Muscle layer of duodenum (tissue), 2 donors: ENCODE results near the gene C7orf33.

ENCODE experiments used
- H3K27ac ChIP-seq: one replicate; pipeline ENCODE4 v1.7.0; 2013; ENCODE audit warnings: mild to moderate bottlenecking, low read length
- H3K27me3 ChIP-seq: one replicate; pipeline ENCODE4 v1.7.0; 2013; ENCODE audit warnings: low read depth, mild to moderate bottlenecking, control low read depth, low read length
- H3K36me3 ChIP-seq, 2 donors: one replicate each; pipeline ENCODE4 v1.7.0; 2013; ENCODE audit warnings: low read length in 2 of 2, control low read depth in 1 of 2, mild to moderate bottlenecking in 1 of 2; ENCODE audit not compliant: insufficient read depth in 2 of 2, control insufficient read depth in 1 of 2
- H3K4me1 ChIP-seq, 2 donors: one replicate each; pipeline ENCODE4 v1.7.0; 2013; ENCODE audit warnings: low read length in 2 of 2, mild to moderate bottlenecking in 2 of 2, control low read depth in 1 of 2, moderate library complexity in 1 of 2; ENCODE audit not compliant: insufficient read depth in 2 of 2, control insufficient read depth in 1 of 2
- H3K4me3 ChIP-seq, 2 donors: one replicate each; pipeline ENCODE4 v1.7.0; 2013; ENCODE audit warnings: low read length in 2 of 2, low read depth in 1 of 2, mild to moderate bottlenecking in 1 of 2
- H3K9me3 ChIP-seq, 2 donors: one replicate each; pipeline ENCODE4 v1.7.0; 2013; ENCODE audit warnings: low read length in 2 of 2, control low read depth in 1 of 2, mild to moderate bottlenecking in 1 of 2; ENCODE audit not compliant: control insufficient read depth in 1 of 2
- donor health status: healthy.

Gene C7orf33

DNA sequence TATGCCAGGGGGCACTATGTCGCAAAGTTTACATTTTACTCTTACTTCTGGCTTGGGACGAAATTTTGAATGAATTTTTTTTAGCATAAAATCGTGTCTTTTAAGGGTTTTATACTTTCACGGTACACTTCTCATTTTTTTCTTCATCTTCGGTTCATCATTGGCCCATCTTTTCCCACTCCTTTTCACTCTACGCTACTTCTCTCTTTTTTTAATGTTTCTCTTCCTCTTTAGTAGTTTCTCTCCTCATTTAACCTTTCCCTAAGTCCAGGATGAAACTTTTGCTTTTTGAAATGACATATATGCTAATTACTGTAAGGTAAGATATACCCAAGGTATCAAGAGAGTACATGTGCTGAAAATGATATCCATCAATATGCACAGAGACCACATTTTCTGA is 39.5 kb downstream of the C7orf33 start:
- Histone ChIP-seq H3K36me3 (no peaks in the 10 kb centered on the region), H3K9me3 (no peaks in the 10 kb centered on the region), H3K27ac (no peak overlapping the region), H3K4me1 (no peaks in the 10 kb centered on the region), H3K27me3 (no peaks in the 10 kb centered on the region), H3K4me3 (no peak overlapping the region)

DNA sequence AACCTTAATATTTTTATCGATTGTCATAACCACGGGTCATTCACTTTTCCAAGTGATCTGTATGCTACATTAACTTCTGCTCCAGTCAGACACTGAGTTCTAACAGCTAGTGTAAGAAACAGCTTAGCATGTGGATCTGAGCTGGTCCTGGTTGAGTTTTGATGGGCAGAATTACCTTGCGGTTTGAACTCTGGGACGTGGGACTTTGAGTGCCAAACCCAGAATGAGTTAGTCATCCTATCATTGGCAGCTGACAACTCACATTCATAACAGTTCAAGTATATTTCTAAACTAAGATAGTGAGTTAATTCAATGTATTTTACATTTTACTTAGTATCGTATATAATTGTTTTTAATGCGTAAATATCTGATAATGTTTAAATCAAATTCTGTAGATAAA is 43.2 kb downstream of the C7orf33 start:
- no peaks in the 10 kb centered on the region for H3K27me3 ChIP-seq
- H3K4me3 ChIP-seq: no peak overlapping the region
- H3K27ac ChIP-seq: no peak overlapping the region
- no peaks in the 10 kb centered on the region for H3K36me3 ChIP-seq
- H3K4me1 ChIP-seq: no peaks in the 10 kb centered on the region
- no peaks in the 10 kb centered on the region for H3K9me3 ChIP-seq

DNA sequence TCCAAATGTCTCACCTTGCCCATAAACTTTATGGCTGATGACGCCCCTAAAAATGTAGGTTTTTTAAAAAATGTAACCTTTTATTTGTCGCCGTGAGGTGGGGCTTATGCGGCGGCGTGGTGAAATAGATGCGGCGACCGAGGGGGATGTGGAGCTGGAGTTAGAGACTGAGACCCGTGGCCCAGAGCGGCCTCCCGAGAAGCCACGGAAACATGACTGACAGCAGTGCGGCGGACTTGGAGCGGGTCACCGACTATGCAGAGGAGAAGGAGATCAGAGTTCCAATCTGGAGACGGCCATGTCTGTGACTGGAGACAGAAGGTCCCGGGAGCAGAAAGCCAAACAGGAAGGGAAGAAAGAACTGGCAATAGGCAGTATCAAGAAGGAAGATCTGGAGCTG is 46.5 kb downstream of the C7orf33 start:
- H3K36me3 ChIP-seq: no peaks in the 10 kb centered on the region
- no peaks in the 10 kb centered on the region for H3K9me3 ChIP-seq
- H3K4me1 ChIP-seq: no peaks in the 10 kb centered on the region
- no peak overlapping the region for H3K27ac ChIP-seq
- H3K4me3 ChIP-seq: no peak overlapping the region
- no peaks in the 10 kb centered on the region for H3K27me3 ChIP-seq

DNA sequence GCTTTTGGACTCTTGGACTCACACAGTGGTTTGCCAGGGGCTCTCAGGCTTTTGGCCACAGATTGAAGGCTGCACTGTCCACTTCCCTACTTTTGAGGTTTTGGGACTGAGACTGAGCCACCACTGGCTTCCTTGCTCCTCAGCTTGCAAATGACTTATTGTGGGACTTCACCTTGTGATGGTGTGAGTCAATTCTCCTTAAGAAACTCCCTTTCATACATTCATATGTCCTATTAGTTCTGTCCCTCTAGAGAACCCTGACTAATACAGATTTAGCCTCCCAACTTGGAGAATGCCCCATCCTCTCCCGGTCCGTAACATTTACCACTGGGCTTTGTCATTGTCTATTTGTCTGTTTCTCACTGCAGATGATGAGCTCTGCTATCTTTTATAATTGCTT is 55.3 kb downstream of the C7orf33 start:
- H3K9me3 ChIP-seq: no peaks in the 10 kb centered on the region
- H3K36me3 ChIP-seq: no peaks in the 10 kb centered on the region
- H3K4me3 ChIP-seq: no peak overlapping the region
- no peaks in the 10 kb centered on the region for H3K4me1 ChIP-seq
- H3K27ac ChIP-seq: no peak overlapping the region
- no peaks in the 10 kb centered on the region for H3K27me3 ChIP-seq

DNA sequence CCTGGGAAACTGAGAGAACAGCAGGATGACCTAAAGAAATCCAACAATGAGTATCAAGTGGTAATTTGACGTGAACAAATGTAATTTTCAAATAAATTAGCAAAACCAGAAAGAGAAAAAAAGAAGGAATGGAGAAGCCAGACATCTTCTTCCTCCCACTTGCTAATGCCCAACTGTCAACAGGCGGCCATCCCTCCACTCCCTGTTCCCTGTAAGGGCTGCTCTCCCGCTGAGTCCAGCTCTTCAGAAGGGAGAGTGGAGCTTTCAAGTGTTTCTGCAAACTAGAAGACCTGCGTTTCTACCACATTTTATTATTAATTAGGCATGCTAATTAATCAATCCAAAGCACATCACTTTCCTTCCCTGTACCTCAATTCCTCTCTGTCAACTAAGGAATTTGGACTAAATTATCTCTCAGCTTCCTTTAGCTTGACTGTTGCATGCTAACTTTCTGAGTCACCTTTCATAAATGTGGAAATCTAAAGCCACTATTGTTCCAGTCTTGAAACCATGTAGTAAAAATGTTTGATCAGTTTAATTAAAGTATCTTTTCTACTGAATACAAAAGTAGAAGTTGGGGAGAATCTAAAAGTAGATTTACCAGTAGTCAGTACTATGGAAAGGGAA is 59.8 kb downstream of the C7orf33 start:
- Histone ChIP-seq H3K27ac (no peak overlapping the region), H3K36me3 (no peaks in the 10 kb centered on the region), H3K9me3 (no peaks in the 10 kb centered on the region), H3K4me1 (no peaks in the 10 kb centered on the region), H3K4me3 (no peak overlapping the region), H3K27me3 (no peaks in the 10 kb centered on the region)

DNA sequence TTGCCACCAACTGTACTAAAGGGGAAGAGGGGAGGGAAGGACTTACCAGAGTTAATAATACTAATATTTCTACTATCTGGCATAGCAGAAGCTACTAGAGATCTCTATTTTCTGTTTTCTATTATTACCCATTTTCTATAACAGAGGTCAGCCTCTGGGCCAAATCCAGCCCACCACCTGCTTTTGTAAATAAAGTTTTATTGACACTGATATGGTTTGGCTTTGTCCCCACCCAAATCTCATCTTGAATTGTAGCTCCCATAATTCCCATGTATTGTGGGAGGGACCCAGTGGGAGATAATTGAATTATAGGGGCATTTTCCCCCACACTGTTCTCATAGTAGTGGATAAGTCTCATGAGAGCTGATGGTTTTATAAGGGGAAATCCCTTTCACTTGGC is 62.2 kb downstream of the C7orf33 start:
- Histone ChIP-seq H3K9me3 (no peaks in the 10 kb centered on the region), H3K4me3 (no peak overlapping the region), H3K4me1 (no peaks in the 10 kb centered on the region), H3K27ac (no peak overlapping the region), H3K36me3 (no peaks in the 10 kb centered on the region), H3K27me3 (no peaks in the 10 kb centered on the region)

DNA sequence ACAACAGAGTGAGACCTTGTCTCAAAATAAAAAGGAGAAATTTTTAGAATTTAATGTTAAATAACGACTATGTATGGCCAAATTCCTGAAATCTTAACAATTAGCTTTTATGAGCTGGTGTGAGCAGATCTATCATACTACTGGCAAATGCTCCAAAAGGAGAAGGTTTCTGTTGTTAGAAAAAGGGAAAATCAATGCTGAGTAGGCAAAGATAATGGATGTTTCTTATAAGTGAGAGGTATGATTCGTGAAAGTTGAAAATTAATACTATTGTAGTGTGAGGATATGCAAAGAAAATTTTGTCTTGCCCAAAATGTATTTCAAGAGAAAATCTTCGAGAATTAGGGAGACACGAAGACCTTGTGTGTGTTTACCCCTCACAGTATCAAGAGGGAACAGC is 67.4 kb downstream of the C7orf33 start:
- Histone ChIP-seq H3K36me3 (no peaks in the 10 kb centered on the region), H3K4me3 (no peak overlapping the region), H3K27me3 (no peaks in the 10 kb centered on the region), H3K4me1 (no peaks in the 10 kb centered on the region), H3K27ac (no peak overlapping the region), H3K9me3 (no peaks in the 10 kb centered on the region)

DNA sequence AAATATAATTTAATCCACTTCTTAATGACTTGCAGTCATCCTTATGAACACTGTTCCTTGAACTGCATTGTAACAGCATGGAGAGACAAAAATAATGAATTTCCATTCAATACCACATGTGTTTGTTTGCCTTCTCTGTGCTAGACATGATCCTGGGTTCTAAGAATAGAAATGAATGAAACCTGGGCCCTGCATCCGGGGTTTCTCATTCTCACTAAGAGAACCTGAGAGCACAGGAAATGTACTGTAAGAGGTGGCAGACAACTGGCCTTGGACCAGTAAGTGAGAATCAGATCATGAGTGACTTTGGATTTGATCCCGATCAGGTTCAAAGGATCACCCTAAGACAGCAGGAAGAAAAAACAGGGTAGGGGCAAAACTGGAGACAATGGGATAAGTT is 70.9 kb downstream of the C7orf33 start:
- Histone ChIP-seq H3K4me3 (no peak overlapping the region), H3K9me3 (no peaks in the 10 kb centered on the region), H3K4me1 (no peaks in the 10 kb centered on the region), H3K36me3 (no peaks in the 10 kb centered on the region), H3K27ac (no peak overlapping the region), H3K27me3 (no peaks in the 10 kb centered on the region)

DNA sequence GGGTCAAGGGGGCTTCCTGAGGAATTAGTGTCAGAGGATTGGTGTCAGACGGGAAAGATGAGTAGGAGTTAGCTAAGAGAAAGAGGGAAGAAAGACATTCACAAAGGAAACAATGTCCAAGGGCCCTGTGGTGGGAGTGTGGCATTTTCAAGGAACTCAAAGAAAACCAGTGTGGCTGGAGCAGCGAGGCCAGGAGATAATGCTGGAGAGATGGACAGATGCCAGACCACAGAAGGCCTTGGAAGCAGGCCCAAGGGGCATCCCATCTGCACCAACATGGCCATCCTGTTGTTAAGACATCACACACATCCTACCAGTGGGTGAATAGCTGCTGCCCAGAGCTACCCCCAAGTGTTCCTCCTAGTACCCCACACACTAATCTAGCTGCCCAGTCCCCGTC is 72.1 kb downstream of the C7orf33 start:
- no peaks in the 10 kb centered on the region for H3K4me1 ChIP-seq
- H3K27me3 ChIP-seq: no peaks in the 10 kb centered on the region
- no peaks in the 10 kb centered on the region for H3K36me3 ChIP-seq
- H3K4me3 ChIP-seq: no peak overlapping the region
- H3K9me3 ChIP-seq: no peaks in the 10 kb centered on the region
- no peak overlapping the region for H3K27ac ChIP-seq

DNA sequence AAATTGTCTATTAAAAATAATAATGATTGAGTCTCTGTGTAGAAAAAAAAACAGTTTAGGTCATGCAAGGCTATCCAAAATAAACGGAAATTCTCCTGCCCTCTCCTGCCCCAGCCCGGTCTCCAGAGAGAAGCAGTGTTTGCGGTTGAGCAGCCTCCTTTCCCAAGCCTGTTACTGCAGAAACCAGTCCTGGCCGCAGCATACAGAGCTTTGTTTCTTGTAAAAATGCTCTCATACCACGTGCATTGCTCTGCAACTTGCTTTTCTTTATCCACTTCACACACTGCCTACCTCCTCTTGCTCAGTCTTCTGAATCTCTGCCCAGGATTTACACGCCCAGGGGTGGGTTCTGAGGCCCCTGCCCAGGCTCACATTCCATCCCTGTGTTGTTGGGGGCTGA is 73.8 kb downstream of the C7orf33 start:
- Histone ChIP-seq H3K9me3 (no peaks in the 10 kb centered on the region), H3K27me3 (no peaks in the 10 kb centered on the region), H3K4me1 (no peaks in the 10 kb centered on the region), H3K27ac (no peak overlapping the region), H3K36me3 (no peaks in the 10 kb centered on the region), H3K4me3 (no peak overlapping the region)

DNA sequence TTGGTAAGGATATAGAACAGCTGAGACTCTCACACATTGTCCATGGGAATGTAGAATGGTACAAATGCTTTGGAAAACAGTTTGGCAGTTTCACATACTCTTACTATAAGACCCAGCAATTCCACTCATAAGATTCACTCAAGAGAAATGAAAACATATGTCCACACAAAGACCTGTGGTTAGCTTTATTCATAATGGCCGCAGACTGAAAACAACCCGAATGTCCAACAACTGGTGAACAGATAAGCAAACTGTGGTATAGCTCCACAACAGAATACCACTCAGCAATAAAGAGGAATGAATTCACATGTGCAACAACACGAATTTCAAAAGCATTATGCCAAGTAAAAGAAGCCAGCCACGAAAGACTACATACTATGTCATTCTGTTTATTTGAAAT is 74.7 kb downstream of the C7orf33 start:
- H3K36me3 ChIP-seq: no peaks in the 10 kb centered on the region
- H3K27me3 ChIP-seq: no peaks in the 10 kb centered on the region
- H3K27ac ChIP-seq: no peak overlapping the region
- no peaks in the 10 kb centered on the region for H3K4me1 ChIP-seq
- H3K4me3 ChIP-seq: no peak overlapping the region
- no peaks in the 10 kb centered on the region for H3K9me3 ChIP-seq
